PC-3 (cell line): Measurements from ENCODE around the gene PLXNA4.

Experiments used
- CTCF ChIP-seq: fragments of 300-600 bp; sonication (generic); conservative IDR thresholded peaks from 2 replicates; pipeline ENCODE4 v1.5.1; 2017; ENCODE audit warnings: antibody characterized with exemption, low read depth, mild to moderate bottlenecking, low read length
- EZH2 ChIP-seq: fragments of 300-600 bp; sonication (generic); IDR thresholded peaks from one replicate; pipeline ENCODE4 v1.6.1; 2017; ENCODE audit warnings: antibody characterized with exemption, mild to moderate bottlenecking, low read length; ENCODE audit not compliant: unreplicated experiment
- EZH2phosphoT487 ChIP-seq: fragments of 300-600 bp; sonication (generic); IDR thresholded peaks from 2 replicates; pipeline ENCODE4 v1.6.1; 2018; ENCODE audit warnings: mild to moderate bottlenecking, antibody characterized with exemption, low read length, borderline replicate concordance

GRCh38 chr7:132475669-132476116, 100.6 kb downstream of the PLXNA4 start:
- TF ChIP-seq CTCF (no peak), EZH2 (no peak), EZH2phosphoT487 (no peak)
